Stimulated activated CD8-positive, alpha-beta memory T cell treated with anti-CD3 and anti-CD28 coated beads, Interleukin-15, amount 100 ng/mL, for 4 hours (primary cell): ENCODE measurements around the gene AGK.

ENCODE experiments used
- DNase-seq, 2 donors: peaks; one replicate each; pipeline ENCODE4 v3.0.0-alpha.2; 2020; ENCODE audit warnings: low read depth in 2 of 2

AGK gene, protein sequence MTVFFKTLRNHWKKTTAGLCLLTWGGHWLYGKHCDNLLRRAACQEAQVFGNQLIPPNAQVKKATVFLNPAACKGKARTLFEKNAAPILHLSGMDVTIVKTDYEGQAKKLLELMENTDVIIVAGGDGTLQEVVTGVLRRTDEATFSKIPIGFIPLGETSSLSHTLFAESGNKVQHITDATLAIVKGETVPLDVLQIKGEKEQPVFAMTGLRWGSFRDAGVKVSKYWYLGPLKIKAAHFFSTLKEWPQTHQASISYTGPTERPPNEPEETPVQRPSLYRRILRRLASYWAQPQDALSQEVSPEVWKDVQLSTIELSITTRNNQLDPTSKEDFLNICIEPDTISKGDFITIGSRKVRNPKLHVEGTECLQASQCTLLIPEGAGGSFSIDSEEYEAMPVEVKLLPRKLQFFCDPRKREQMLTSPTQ

DNA sequence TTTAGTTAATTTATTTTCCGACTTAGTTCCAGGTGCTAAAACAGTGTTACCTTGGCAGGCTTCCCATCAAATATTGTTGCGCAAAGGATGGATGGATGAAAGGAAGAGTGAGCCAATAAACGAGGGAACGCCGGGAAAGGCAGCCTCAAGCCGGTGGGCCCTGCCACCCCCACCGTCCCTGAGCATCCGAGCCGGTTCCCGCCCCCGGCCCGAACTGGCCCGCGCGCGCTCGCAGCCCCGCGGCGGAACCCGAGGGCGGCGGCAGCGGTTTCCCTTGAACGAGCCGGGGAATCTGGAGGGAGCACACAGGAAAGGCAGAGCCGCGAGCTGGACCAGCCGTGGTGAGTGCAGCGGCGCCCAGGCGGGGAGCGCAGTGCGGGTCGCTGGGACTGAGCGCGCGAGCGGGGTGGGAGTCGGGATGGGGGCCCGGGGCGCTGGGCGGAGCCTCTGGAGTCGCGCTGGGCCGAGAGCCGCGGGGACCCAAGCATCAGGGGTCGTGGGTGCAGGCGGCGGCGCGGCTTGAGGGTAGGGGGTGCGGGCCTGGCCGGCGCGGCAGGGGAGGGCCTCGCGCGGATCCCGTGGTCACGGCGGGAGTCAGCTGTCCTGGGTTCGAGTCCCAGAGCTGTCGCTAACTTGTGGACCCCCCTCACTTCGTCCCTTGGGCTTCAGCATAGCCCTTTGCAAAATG is at the start of gene AGK:
Gene AGK (plus strand): TSS at position 317 of the 688 bp plus-strand sequence. CDS start 4,057 bp downstream, outside the sequence.
- DNase-seq: peak; percentile 46 to 51

- DNase-seq: no peak
Observed at GRCh38 chr7:141501451-141501850, 49.8 kb upstream of the AGK start.

- DNase-seq: no peak
Observed at GRCh38 chr7:141511316-141511675, 39.9 kb upstream of the AGK start.

DNA sequence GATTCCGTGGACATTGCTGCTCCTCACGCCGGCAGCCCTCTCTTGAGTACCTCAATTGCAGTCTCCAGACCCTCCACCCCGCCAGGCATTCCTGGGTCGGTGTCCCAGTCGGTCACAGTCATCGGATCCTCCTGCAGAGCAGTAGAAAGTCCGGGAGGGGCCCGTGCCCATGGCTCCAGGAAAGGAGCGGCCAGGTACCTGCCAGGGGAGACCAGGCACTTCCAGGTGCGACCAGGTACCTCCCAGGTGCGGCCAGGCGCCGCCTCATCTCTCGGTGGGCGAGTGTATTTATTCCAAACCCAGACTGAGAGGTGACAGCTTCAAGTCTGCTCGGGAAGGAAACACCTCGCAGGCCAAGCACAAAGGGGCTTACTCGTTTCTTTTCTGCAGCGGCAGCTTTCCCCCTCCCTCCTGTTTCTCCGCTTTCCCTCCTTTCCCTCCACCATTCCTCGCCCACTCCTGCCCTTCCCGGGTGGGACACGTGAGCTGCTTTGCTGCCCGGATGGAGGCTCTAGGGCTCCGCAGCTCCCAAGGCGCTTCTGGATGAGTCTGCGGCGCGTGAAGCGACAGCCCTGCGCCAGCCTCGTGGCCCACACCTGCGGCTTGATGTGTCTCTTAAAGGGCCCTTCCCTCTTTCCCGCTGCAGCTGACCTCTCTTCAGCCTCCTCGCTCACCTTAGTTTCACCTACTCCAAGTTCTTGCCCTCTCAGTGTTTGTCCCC is 39.4 kb upstream of the AGK start:
- no peak for DNase-seq

GRCh38 chr7:141512597-141512996 is 38.6 kb upstream of the AGK start:
- no peak for DNase-seq

DNA sequence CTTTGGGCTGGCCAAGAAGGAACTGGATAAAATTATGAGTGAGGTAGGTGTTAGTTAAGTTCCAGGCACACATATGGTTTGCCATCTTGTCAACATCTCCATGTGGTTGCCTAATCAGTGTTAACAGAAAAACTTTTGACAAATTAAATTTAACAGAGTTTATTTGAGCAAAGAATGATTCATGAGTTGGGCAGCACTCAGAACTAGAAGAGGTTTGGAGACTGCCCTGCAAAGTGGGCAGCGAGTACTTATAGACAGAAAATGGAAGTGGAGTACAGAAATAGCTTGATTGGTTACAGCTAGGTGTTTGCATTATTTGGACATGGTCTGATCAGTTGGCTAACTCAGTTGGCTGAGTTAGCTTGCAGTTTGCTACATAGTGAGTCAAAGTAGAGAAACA is 37.5 kb upstream of the AGK start:
- no peak for DNase-seq

DNA sequence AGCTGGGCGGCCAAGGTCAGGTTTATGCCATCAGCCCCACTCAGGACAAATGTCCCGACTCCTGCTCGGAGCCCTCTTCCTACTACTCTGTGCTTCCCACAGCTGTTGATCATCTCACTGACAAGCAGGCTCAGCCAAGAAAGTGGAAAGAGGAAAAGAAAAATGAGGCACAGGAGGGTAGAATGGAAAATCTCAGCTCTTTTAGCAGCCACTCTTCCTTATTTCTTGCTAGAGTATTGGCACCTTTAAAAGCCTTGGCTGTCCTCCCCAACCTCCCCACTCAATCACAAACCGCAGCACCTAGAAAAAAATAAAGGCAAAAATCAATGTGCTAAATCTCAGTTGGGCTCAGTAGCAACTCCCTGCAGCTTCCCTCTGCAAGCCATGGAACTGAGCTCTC is 35.3 kb upstream of the AGK start:
- DNase-seq: no peak

DNA sequence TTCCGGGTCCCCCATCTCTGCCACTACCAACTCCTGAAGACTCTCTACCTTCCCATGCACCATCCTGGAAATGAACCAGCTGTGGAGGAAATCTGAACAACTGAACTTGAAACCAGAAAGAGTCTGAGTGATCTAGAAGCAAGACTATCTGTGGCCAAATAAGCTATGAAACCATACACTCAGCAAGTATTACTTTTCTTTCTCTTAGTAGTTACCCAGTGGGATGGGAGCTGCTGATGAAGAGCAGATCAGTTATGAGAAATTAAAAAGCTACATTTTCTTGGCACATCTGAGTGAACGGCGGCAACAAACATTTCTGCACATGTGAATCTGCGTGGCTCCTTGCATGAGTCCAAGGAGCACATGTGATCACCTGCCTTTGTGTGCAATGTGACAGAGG is 31.6 kb upstream of the AGK start:
- DNase-seq: no peak

DNA sequence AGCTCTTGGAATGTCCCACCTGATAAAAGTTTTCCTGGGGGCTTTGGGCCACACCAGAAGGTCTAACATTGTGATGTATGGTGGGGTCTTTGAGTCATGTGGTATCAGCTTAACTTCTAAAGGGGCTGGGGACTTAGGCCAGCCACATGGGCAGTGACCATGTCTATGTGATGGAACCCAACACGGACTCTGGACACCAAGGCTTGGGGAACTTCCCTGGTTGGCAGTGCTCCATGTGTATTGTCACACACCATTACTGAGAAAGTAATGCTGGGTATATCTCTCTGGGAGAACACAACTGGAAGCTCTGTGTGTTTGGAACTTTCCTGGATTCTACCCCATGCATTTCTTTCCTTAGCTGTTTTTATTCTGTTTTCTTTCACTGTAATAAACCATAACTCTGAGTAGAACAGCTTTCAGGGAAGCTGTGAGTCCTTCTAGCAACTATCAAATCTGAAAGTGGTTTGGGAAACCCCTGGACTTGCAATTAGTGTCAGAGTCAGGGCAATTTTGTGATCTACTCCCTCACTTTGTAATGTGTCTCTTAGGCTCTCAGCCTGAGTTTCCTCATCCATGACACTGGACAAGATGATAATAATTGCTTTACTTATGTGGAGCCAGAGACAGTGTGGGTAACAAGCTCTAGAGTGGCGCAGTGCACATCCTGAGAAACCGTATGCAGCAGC is 28.4 kb upstream of the AGK start:
- no peak for DNase-seq

GRCh38 chr7:141525973-141526514 is 25.2 kb upstream of the AGK start:
- DNase-seq: no peak

- no peak for DNase-seq
Observed at GRCh38 chr7:141527076-141527475, 24.1 kb upstream of the AGK start.

GRCh38 chr7:141528399-141528798 is 22.8 kb upstream of the AGK start:
- no peak for DNase-seq

DNA sequence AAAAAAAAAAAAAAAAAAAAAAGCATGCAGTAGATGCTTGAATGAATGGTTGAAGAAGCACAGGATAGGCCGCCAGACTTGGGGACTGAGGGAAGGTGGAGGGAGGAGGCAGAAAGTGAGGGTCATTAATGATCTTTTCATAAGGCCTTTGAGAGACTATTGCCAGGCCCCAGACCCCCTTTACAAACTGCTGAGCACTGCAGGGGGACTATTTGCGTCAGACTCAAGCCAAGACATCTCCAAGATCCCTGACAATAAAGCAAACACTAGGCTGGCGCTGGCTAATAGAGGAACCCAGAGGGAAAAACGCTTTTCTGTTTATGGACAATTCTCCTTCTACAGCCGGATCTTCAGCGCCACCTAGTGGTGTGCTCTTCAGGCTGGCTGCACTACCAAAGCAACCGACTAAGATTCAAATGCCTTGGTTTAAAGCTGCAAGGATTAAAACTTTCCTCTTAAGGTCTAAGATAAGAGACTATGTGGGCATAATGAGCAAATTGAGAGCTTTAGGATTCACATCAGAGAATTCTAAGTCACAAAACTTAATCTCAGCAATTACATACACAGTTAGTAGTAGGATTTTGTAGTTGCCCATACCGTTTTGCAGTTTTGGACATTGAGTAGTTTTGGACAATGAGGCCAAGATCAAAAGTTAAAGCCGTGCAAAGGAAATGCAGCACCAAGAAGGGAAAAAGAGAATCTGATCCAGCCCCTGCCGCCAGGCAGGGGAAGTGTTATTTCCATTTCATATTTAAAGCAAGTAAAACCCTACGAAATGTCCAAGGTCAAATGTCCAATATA is 17.9 kb upstream of the AGK start:
- DNase-seq: peak in 1 of 2 donors; percentile 19

- no peak for DNase-seq
Observed at GRCh38 chr7:141534757-141535737, 16.2 kb upstream of the AGK start.

- no peak for DNase-seq
Observed at GRCh38 chr7:141537906-141538305, 13.3 kb upstream of the AGK start.

- no peak for DNase-seq
Observed at GRCh38 chr7:141541375-141541774, 9.8 kb upstream of the AGK start.

DNA sequence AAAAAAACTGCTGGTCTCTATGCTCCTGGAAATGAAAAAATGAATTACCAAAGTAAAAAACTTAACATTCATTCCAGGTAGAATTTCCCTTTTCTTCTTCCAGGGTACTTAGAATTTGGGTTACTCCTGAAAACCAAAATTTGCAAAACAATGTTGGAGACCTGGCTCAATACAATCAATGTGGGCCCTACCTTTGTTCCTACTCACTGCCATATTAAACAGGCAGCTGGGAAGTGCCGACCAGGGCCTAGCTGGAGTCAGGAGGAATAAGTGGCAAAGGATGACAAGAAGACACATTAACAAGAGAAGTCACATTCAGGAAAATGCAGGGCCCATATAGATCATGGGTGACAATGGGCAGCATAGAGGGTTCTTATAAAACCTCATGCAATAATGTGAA is 6.4 kb upstream of the AGK start:
- no peak for DNase-seq

DNA sequence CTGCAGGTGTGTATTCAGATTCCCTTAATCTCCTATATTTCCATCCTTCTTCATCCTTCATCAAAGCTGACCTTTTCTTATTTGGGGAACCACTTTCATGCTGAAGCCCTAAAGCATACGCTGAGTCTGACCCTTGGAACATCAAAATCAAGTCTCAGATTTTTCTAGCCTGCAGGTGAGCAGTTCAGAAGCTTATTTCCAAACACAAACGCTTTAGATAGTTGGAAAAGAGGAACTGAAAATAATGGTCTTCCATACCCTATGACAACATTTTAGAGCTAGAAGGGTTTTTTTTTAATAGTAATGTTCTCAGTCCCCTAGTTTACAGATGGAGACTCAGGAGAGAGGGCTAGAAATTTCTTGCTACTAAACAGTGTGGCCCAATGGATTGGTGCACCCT is 1.6 kb upstream of the AGK start:
- no peak for DNase-seq

DNA sequence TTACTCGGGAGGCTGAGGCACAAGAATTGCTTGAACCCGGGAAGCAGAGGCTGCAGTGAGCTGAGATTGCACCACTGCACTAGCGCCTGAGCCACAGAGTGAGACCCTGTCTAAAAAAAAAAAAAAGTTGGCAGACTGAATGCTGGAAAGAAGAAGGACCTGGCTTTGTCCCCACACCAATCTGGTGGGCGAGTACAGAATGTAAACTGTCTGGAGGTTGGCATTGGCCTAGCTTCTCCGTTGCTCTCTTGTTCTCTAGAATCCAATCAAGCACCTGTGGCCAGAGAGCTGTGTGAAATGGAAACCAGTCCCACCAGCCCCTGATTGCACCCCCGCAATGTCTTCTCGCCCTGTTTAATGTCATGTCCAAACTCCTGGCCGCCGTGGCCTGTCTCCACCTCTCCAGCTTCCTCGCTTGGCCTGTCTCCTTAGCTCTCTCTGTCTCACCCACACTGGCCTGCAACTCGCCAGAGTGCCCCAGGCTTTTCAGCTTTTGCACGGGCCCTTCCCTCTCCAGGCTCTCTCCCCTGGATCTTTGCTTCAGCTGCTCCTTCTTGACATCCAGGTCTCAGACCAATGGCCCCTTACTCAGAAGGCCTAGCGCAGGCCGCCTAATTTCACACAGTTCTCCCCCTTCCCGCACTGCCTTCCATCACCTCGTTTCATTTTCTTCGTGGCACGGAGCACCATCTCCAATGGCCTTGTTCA is 670 bp upstream of the AGK start:
- no peak for DNase-seq
